ENCODE results near the gene DOCK4.

DNA sequence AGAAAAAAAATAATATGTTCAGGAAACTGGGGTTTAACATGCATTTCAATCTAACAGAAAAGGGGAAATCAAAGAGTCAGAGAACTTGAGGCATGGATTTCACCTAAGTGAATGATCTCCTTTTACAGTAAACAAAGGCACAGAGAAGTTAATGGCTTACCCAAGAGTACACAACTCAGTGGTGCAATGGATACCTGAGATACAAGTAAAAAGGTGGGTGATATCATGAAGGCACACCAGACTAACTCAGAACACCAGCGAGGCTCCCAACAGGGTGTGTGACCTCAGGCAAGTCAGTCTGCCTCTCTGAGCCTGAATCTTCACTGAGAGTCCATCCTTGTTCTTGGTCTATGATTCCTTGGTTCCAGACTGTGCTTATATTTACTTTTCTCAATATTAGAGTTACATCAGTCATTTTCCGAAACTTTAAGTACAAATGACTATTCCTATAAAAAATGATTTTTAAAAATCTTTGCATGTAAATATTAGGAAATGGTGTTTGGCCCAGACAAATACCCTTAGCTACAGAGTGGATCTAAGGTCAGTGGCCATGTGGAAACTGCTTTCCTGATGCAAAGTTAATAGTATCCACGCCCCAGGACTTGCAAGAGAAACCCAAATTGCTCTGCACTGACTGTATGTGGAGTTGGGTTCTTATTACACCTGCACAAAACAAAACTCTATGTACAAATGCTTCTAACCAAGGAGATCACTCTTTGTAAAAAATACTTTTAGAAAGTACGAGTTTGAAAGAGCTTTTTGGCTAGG lies 361.1 kb downstream of the DOCK4 start:
- TF ChIP-seq MXD4 (CRISPR knock-in tag; IDR thresholded peaks at IDR 0.05; ENCODE audit: borderline replicate concordance) = no peak
- no peak for TF ChIP-seq CREB1 (CRISPR knock-in tag; IDR thresholded peaks at IDR 0.05)
- no peak for TF ChIP-seq CTCF (IDR thresholded peaks at IDR 0.05)
- TF ChIP-seq CREM (CRISPR knock-in tag; IDR thresholded peaks at IDR 0.05) = no peak
- TF ChIP-seq SOX15 (CRISPR knock-in tag; IDR thresholded peaks at IDR 0.05) = no peak
- TF ChIP-seq ZNF263 (CRISPR knock-in tag; IDR thresholded peaks at IDR 0.05; ENCODE audit: low read depth) = no peak
- TF ChIP-seq, protein P1, sequence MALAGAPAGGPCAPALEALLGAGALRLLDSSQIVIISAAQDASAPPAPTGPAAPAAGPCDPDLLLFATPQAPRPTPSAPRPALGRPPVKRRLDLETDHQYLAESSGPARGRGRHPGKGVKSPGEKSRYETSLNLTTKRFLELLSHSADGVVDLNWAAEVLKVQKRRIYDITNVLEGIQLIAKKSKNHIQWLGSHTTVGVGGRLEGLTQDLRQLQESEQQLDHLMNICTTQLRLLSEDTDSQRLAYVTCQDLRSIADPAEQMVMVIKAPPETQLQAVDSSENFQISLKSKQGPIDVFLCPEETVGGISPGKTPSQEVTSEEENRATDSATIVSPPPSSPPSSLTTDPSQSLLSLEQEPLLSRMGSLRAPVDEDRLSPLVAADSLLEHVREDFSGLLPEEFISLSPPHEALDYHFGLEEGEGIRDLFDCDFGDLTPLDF (CRISPR knock-in tag; IDR thresholded peaks at IDR 0.05) = no peak
- TF ChIP-seq IRF2 (CRISPR knock-in tag; IDR thresholded peaks at IDR 0.05; ENCODE audit: borderline replicate concordance, low read depth) = no peak
